ENCODE data around the gene NDST3. TPM values are rescaled to one million over a fixed set of nuclear protein-coding genes. Genes with fewer than 3 reads are reported as not detected.
"Not testable (repeated sequence)": the region's sequence is repeated elsewhere in the genome, so short reads cannot be mapped to it uniquely, and the experiment has no call there.

The NDST3 gene
- total RNA-seq, 6 experiments from 2014 or later: 0.25 to 1.0 (median 0.57) TPM

DNA sequence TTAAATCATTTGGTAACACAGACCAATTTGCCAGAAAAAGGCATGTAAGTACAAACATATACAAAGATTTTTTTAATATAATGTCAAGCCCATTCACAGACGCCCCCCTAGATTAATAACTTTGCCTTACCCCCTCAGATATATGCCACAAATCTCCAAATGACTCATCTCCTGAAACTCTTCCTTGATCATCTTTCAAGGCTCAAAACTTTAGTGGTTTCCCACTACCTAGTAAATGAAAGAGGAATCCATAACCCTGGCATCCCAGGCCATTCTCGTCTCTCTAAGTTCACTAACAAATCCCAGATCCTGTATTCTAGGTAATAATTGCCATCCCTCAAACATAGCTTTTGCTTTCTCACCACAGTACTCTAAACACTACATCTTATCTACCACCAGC, 256.7 kb downstream of the NDST3 start:
- no peaks in the 10 kb centered on the region for H3K36me3 ChIP-seq
- no peak for TF ChIP-seq POLR2A (IDR thresholded peaks at IDR 0.05)
- TF ChIP-seq, protein P1, sequence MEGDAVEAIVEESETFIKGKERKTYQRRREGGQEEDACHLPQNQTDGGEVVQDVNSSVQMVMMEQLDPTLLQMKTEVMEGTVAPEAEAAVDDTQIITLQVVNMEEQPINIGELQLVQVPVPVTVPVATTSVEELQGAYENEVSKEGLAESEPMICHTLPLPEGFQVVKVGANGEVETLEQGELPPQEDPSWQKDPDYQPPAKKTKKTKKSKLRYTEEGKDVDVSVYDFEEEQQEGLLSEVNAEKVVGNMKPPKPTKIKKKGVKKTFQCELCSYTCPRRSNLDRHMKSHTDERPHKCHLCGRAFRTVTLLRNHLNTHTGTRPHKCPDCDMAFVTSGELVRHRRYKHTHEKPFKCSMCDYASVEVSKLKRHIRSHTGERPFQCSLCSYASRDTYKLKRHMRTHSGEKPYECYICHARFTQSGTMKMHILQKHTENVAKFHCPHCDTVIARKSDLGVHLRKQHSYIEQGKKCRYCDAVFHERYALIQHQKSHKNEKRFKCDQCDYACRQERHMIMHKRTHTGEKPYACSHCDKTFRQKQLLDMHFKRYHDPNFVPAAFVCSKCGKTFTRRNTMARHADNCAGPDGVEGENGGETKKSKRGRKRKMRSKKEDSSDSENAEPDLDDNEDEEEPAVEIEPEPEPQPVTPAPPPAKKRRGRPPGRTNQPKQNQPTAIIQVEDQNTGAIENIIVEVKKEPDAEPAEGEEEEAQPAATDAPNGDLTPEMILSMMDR (IDR thresholded peaks at IDR 0.05): no peak
- no peaks in the 10 kb centered on the region for H3K27me3 ChIP-seq
- DNase-seq (no peak), ATAC-seq (no peak)
- H3K4me3 ChIP-seq: no peak overlapping the region
- WGBS (ENCODE audit: insufficient coverage, low coverage, low lambda C conversion rate, missing lambda C conversion rate): 65% methylated on average over 2 of the region's 2 CpGs
- H3K27ac ChIP-seq: no peak overlapping the region
- no peaks in the 10 kb centered on the region for H3K9me3 ChIP-seq
- intact Hi-C loops (cut with DNase I): no loop called here
- H3K4me1 ChIP-seq: peaks cover 0 to 10% (median 0%) of the 10 kb centered on the region in 4 donors

DNA sequence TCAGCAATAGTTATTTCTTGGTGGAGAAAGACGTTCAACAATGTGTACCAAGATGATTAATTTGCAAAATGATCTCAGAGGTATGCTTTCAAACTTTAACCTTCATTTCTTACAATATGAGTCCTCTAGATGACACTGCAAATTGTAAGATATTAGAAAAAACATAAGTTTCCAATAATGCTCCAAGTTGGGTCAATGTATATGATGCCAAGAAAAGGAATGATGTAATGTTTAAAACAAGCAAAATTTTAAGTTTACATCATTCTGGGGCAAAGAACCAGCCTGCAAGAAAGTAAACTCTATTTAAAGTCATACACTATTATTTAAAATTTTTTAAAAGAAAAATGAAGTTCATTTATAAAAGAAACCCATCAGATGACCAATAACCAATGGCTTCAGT, 262.4 kb downstream of the NDST3 start:
- Histone ChIP-seq H3K4me1 (no peaks in the 10 kb centered on the region), H3K9me3 (no peaks in the 10 kb centered on the region), H3K36me3 (no peaks in the 10 kb centered on the region), H3K27me3 (no peaks in the 10 kb centered on the region), H3K4me3 (no peak overlapping the region), H3K27ac (no peak overlapping the region)
- intact Hi-C loops (cut with DNase I): no loop called here
- DNase-seq (no peak), ATAC-seq (no peak)
- no peak for TF ChIP-seq POLR2A (IDR thresholded peaks at IDR 0.05)
- TF ChIP-seq, protein P1 (IDR thresholded peaks at IDR 0.05): no peak
- 50% methylated on average over 1 of the region's 1 CpG for WGBS (ENCODE audit: insufficient coverage, low coverage, low lambda C conversion rate, missing lambda C conversion rate)

GRCh38 chr4:118299619-118300018, 265.3 kb downstream of the NDST3 start:
- ATAC-seq; H3K36me3 ChIP-seq; H3K4me3 ChIP-seq; H3K4me1 ChIP-seq; H3K27me3 ChIP-seq; H3K9me3 ChIP-seq; DNase-seq; H3K27ac ChIP-seq; intact Hi-C loops (cut with DNase I): not testable (repeated sequence)
- 91% methylated on average over 4 of the region's 6 CpGs for WGBS (ENCODE audit: insufficient coverage, low coverage, low lambda C conversion rate, missing lambda C conversion rate)

DNA sequence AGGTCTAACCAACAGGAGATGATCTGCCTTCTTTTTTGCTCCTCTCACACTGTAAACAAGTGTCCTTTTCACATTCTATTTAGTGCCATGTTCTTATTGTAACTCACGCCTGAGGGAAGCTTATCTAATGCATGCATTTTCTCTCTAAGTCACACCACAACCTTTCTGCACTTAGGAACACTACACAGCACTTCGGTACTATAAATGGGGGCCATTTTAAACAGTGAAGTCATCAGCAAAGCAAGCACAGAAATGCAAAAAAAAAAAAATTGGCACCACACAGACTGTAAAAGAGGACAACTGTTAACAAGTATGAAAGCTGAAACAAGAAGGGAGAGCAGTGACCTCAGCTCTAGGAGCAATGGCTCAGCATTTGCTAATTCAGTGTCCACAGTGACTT, 273.4 kb downstream of the NDST3 start:
- Histone ChIP-seq H3K27ac (no peak overlapping the region), H3K4me1 (no peaks in the 10 kb centered on the region), H3K36me3 (no peaks in the 10 kb centered on the region), H3K27me3 (no peaks in the 10 kb centered on the region), H3K9me3 (no peaks in the 10 kb centered on the region), H3K4me3 (no peak overlapping the region)
- TF ChIP-seq POLR2A (IDR thresholded peaks at IDR 0.05): no peak
- TF ChIP-seq, protein P1 (IDR thresholded peaks at IDR 0.05): no peak
- no peak for DNase-seq
- 65% methylated on average over 2 of the region's 2 CpGs for WGBS (ENCODE audit: insufficient coverage, low coverage, low lambda C conversion rate, missing lambda C conversion rate)
- no peak for ATAC-seq
- intact Hi-C loops (cut with DNase I): no loop called here

Small RNA genes within 50 kb of the gene (small RNA-seq; reads per million reads assigned to genes)
- gene SNORA24: 0 reads per million in 2 experiments
